VCaP (cell line): ENCODE data around the gene USP11.

Experiments used
- H3K27ac ChIP-seq: fragments of 450-650 bp; 2 replicates; pipeline ENCODE4 v1.5.1; 2017
- TF ChIP-seq, protein P1 (sequence below): fragments of 450-650 bp; conservative IDR thresholded peaks from 2 replicates; pipeline ENCODE4 v1.5.1; 2017; ENCODE audit warnings: mild to moderate bottlenecking, moderate library complexity

The USP11 gene

GRCh38 chrX:47191331-47191730 lies 41.5 kb upstream of the USP11 start:
- H3K27ac ChIP-seq = peak overlapping the region; percentile 38; the same call in 1 of the 2 replicates
- TF ChIP-seq, protein P1, sequence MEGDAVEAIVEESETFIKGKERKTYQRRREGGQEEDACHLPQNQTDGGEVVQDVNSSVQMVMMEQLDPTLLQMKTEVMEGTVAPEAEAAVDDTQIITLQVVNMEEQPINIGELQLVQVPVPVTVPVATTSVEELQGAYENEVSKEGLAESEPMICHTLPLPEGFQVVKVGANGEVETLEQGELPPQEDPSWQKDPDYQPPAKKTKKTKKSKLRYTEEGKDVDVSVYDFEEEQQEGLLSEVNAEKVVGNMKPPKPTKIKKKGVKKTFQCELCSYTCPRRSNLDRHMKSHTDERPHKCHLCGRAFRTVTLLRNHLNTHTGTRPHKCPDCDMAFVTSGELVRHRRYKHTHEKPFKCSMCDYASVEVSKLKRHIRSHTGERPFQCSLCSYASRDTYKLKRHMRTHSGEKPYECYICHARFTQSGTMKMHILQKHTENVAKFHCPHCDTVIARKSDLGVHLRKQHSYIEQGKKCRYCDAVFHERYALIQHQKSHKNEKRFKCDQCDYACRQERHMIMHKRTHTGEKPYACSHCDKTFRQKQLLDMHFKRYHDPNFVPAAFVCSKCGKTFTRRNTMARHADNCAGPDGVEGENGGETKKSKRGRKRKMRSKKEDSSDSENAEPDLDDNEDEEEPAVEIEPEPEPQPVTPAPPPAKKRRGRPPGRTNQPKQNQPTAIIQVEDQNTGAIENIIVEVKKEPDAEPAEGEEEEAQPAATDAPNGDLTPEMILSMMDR = no peak

GRCh38 chrX:47191806-47192401 lies 40.9 kb upstream of the USP11 start:
- H3K27ac ChIP-seq = no peak overlapping the region
- TF ChIP-seq, protein P1 = no peak

DNA sequence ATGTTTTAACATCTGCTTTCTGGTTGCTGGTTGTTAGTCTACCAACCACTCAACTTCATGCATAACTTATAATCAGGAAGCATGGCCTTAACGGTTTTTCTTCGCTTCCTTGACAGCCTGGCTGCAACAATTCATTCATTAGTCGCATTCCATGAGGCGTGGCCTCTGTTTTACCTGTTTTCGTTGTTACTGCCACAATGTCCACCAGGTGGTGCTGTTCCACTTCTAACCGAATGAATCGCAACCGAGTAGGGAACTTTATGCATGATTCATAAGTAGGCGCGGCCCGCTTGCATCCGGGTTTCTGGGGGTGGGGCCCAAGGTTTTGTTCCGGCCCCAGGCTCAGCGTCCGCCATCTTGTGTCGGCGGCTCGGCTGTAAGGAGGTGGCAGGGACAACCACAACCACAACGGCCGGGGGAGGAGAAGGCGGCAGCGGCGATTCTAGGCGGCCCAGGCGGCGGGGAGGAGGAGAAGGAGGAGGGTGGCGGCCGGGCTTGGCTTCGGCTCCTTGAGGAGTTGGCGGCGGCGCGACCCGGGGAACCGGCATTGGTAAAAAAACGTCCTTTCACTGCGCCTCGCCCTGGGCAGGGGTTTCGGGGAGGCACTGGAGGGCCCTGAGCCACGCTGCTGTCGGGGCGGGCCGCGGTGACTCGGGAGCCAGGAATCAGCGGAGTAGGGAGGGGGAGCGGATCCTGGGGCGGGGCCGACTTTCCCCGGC lies 39.2 kb upstream of the USP11 start, which contains the start of gene UBA1:
Gene UBA1, plus strand, starts transcription at position 355 of the 719 bp plus-strand sequence. CDS start 4,974 bp downstream, outside the sequence.
- TF ChIP-seq, protein P1 = peak; percentile 76
- peak within 1 kb of the TSS; percentile 88 for H3K27ac ChIP-seq

GRCh38 chrX:47194194-47194787 lies 38.5 kb upstream of the USP11 start:
- TF ChIP-seq, protein P1 = no peak
- peak overlapping the region; percentile 88 for H3K27ac ChIP-seq

DNA sequence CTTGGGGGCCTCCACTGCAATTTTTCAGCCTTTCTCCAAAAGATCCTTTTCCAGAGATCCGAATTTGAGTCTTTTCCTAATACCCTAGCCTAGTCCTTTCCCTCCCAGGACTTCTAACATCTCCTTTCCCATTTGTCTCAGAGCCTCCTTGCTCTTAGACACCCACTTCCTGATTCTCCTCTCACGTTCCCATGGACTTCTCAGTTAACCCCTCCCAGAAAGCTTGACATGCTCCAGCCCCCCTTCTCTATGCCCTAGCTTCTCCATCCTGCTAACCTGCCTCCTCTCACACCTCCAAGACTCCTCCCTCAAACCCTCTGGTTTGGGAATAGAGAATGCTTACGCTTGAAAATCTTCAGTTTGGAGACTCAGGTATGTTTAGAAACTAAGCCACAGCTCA lies 36.7 kb upstream of the USP11 start:
- TF ChIP-seq, protein P1 = no peak
- H3K27ac ChIP-seq = peak overlapping the region; percentile 13; the same call in 1 of the 2 replicates

DNA sequence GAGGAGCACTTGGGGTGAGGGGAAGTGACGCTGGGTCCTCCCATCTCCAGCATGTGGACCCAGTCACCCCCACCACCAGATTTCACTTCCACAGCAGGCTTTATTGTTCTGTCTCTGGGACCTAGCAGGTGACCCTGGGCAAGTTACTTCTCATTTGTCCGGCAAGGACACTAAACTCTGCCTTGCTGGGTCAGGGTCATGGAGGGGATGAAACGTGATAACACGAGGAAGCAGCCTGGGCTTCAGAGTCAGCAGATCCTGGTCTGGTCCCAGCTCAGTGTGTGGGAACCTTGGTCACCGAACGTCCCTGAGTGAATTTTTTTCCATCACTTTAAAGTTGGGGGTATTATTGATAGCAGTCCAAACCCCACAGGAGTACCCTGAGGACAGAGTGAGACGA lies 35.3 kb upstream of the USP11 start:
- TF ChIP-seq, protein P1 = no peak
- H3K27ac ChIP-seq = no peak overlapping the region

DNA sequence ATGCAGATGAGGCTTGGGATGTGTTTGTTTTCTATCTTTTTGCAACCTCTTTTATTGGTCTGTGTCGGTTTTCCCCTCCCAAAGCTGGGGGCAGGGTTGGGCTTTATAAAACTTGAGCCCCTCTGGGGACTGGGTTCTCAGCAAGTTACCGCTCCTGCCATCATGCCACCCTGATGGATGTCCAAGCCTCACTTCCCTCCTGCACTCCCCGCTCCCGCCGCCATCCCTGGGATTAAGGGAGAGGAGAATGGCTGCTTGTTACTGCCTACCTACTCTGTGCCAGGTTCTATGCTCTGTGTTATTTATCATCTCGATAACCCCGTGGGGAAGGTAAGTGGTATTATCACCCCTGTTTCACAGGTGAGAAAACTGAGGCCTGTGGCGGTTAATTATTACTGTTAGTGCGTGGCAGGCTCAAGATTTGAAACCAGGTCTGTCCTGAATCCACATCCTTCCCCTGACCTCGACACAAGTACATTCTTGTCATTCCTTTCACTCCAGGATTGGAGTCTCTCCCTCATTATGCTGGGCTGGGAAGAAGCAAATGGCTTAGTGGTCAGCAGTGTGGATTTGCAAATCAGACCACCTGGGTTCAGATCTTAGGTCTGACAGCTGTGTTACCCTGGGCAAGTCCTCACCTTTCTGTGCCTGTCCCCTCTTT lies 34.7 kb upstream of the USP11 start:
- H3K27ac ChIP-seq = no peak overlapping the region
- TF ChIP-seq, protein P1 = no peak
